ENCODE data around the gene TMPRSS6. TPM values are rescaled to one million over a fixed set of nuclear protein-coding genes. Genes with fewer than 3 reads are reported as not detected.
A peak's percentile ranks its signal among the peaks of the same experiment; 100 is the strongest.

TMPRSS6 gene
- total RNA-seq, 4 donors from 2014 or later = under 0.01 to 0.09 TPM; not detected in 2

GRCh38 chr22:37051391-37052385, 57.8 kb downstream of the TMPRSS6 start, which contains the start of gene KCTD17:
Gene KCTD17, plus strand, starts transcription at chr22:37051742. Its CDS starts 19 bp downstream, at chr22:37051761.
- Histone ChIP-seq H3K4me1 (peaks cover 13 to 41% (median 23%) of the 10 kb centered on the region in 3 donors), H3K36me3 (peaks cover 0 to 22% (median 0%) of the 10 kb centered on the region in 3 donors), H3K9me3 (no peaks in the 10 kb centered on the region), H3K4me3 (peak within 1 kb of the TSS; percentile 42 to 76 (median 58)), H3K27ac (peak within 1 kb of the TSS in 1 of 4 donors; percentile 50), H3K27me3 (no peaks in the 10 kb centered on the region)
- WGBS, 2 donors = 2% methylated on average over 6 of the region's 89 CpGs; no CpG with 5 or more reads in 1 of the 2 donors
- no peak for DNase-seq
- TF ChIP-seq CTCF (IDR thresholded peaks at IDR 0.05) (no peak), POLR2A (IDR thresholded peaks at IDR 0.05) (peak in 2 of 4 donors; percentile 33 to 59)
- intact Hi-C loops (cut with DNase I) = no loop called here

GRCh38 chr22:37050913-37051312, 58.6 kb downstream of the TMPRSS6 start:
- Histone ChIP-seq H3K9me3 (no peaks in the 10 kb centered on the region), H3K4me1 (peaks cover 13 to 41% (median 23%) of the 10 kb centered on the region in 3 donors), H3K36me3 (peaks cover 0 to 15% (median 0%) of the 10 kb centered on the region in 3 donors), H3K27ac (peak overlapping the region in 1 of 4 donors; percentile 50), H3K4me3 (peak overlapping the region in 1 of 4 donors; percentile 76), H3K27me3 (no peaks in the 10 kb centered on the region)
- 65 to 74% methylated on average over 3 to 5 of the region's 6 CpGs for WGBS, 2 donors
- no peak for DNase-seq
- TF ChIP-seq POLR2A (IDR thresholded peaks at IDR 0.05) (no peak), CTCF (IDR thresholded peaks at IDR 0.05) (no peak)
- intact Hi-C loops (cut with DNase I) = no loop called here

GRCh38 chr22:37049224-37049623, 60.3 kb downstream of the TMPRSS6 start:
- peaks cover 15 to 40% (median 23%) of the 10 kb centered on the region in 3 donors for H3K4me1 ChIP-seq
- intact Hi-C loops (cut with DNase I) = loop anchor here (10.0 kb wide), 1 partner anchor 64 kb away; no protein-coding TSS in a partner anchor
- WGBS, 2 donors = 81 to 86% methylated on average over 2 of the region's 2 CpGs

GRCh38 chr22:37048133-37048532, 61.4 kb downstream of the TMPRSS6 start:
- no peaks in the 10 kb centered on the region for H3K9me3 ChIP-seq
- H3K27ac ChIP-seq = no peak overlapping the region
- no peak for TF ChIP-seq CTCF (IDR thresholded peaks at IDR 0.05)
- TF ChIP-seq POLR2A (IDR thresholded peaks at IDR 0.05) = no peak
- H3K36me3 ChIP-seq = no peaks in the 10 kb centered on the region
- H3K4me1 ChIP-seq = peaks cover 15 to 38% (median 20%) of the 10 kb centered on the region in 3 donors
- no peak overlapping the region for H3K4me3 ChIP-seq
- H3K27me3 ChIP-seq = no peaks in the 10 kb centered on the region
- intact Hi-C loops (cut with DNase I) = loop anchor here (10.0 kb wide), 1 partner anchor 63 kb away; no protein-coding TSS in a partner anchor
- WGBS, 2 donors = 77 to 81% methylated on average over 6 of the region's 6 CpGs
- no peak for DNase-seq

More at GRCh38 chr22:37049224-37049623, 60.3 kb downstream of the TMPRSS6 start:
- Histone ChIP-seq H3K27me3 (no peaks in the 10 kb centered on the region), H3K4me3 (no peak overlapping the region), H3K36me3 (peaks cover 0 to 5% (median 0%) of the 10 kb centered on the region in 3 donors), H3K27ac (no peak overlapping the region), H3K9me3 (no peaks in the 10 kb centered on the region)
- TF ChIP-seq CTCF (IDR thresholded peaks at IDR 0.05) (no peak), POLR2A (IDR thresholded peaks at IDR 0.05) (no peak)
- DNase-seq = no peak

Measured in esophagus squamous epithelium (tissue), 5 donors.